ENCODE measurements around the gene LGALS7B. TPM values are rescaled to one million over a fixed set of nuclear protein-coding genes. Genes with fewer than 3 reads are reported as not detected.

Gene LGALS7B
- total RNA-seq: not detected in 2 replicates
- not detected for total RNA-seq (2013)
- not detected in 2 replicates for polyA plus RNA-seq
- not detected in 2 replicates for polyA minus RNA-seq

DNA sequence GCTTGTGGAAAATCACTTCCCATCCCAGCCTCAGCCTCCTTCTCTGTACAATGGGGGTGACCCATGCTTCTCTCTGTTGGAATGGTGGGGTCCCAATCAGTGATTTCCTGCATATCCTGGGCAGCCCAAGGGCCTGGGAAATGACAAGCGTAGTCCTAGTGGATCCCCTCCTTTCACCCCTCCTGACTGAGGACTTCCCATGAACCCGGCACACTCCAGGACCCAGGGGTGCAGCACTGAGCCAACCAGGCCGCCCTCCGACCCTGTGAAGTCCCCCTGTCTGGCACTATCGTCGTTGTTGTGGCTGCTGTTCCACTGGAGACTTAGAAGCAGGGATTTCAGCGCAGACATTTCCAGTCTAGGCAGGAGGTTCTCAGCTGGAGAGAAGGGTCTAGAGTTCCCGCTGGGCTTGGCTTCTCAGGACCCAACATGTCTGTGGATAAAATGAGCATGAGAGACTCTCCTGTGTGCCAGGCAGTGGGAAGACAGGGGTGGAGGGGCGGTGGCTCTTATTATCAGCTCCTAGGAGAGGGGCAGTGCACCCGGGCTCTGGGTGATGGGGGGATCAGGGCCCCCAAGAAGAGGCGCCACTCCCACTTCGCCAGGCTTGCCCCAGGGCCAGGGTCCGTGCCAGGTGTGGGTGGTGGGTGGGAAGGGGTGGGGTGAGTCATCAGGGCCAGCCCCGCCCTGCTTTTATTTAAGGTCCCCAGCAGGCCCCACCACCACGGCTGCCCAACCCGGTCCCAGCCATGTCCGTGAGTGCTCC, at the start of gene LGALS7B:
Gene LGALS7B, plus strand, starts transcription at position 723 of the 766 bp plus-strand sequence. Its CDS starts 27 bp downstream, at position 750.
- intact Hi-C loops (cut with micrococcal nuclease): no loop called here
- peaks cover 4% of the 10 kb centered on the region for H3K4me1 Mint-ChIP-seq
- CTCF ChIA-PET: no interaction called here

More for the DNA sequence above, at the start of gene LGALS7B:
- Histone ChIP-seq H3K9ac (ENCODE audit: low read length) (no peak within 1 kb of the TSS), H2AFZ (ENCODE audit: insufficient read depth, low read depth, low read length, poor library complexity, severe bottlenecking) (no peak within 1 kb of the TSS), H3K4me2 (replicated peaks; ENCODE audit: low read depth, low read length, poor library complexity, severe bottlenecking) (no peak within 1 kb of the TSS), H3K27ac (ENCODE audit: low read length in 2 of 2) (no peak within 1 kb of the TSS), H3K4me3 (ENCODE audit: control extremely low read depth in 1 of 5, extremely low read depth in 1 of 5, insufficient read depth in 1 of 5, low read depth in 2 of 5, low read length in 4 of 5) (no peak within 1 kb of the TSS), H3K4me1 (ENCODE audit: control insufficient read depth in 2 of 2, insufficient read depth in 2 of 2, low read length in 2 of 2) (peaks cover 4 to 8% of the 10 kb centered on the region in 2 donors), H3K27me3 (replicated peaks in 1 of 4; ENCODE audit: control extremely low read depth in 1 of 4, control insufficient read depth in 3 of 4, insufficient read depth in 4 of 4, low read length in 3 of 4) (no peaks in the 10 kb centered on the region), H3K36me3 (replicated peaks in 1 of 2; ENCODE audit: control extremely low read depth in 1 of 2, control insufficient read depth in 1 of 2, extremely low read depth in 1 of 2, insufficient read depth in 2 of 2, low read length in 1 of 2) (no peaks in the 10 kb centered on the region), H3K9me3 (ENCODE audit: control extremely low read depth in 1 of 3, control insufficient read depth in 2 of 3, insufficient read depth in 1 of 3, low read length in 2 of 3) (no peaks in the 10 kb centered on the region), H4K20me1 (ENCODE audit: control insufficient read depth, insufficient read depth, low read length, poor library complexity, severe bottlenecking) (no peaks in the 10 kb centered on the region), H3K79me2 (ENCODE audit: control insufficient read depth, insufficient read depth, low read length) (no peaks in the 10 kb centered on the region)
- no peak for DNase-seq
- Mint-ChIP-seq H3K27ac (peak within 1 kb of the TSS; percentile 53), H3K4me3 (no peak within 1 kb of the TSS), H3K27me3 (no peaks in the 10 kb centered on the region), H3K9me3 (ENCODE audit: insufficient read depth) (no peaks in the 10 kb centered on the region)
- 91% methylated on average over 10 of the region's 17 CpGs for WGBS (ENCODE audit: insufficient coverage)
- no peak for ATAC-seq (ENCODE audit: low read depth)
- POLR2A ChIA-PET: no interaction called here
- TF ChIP-seq, protein P1, sequence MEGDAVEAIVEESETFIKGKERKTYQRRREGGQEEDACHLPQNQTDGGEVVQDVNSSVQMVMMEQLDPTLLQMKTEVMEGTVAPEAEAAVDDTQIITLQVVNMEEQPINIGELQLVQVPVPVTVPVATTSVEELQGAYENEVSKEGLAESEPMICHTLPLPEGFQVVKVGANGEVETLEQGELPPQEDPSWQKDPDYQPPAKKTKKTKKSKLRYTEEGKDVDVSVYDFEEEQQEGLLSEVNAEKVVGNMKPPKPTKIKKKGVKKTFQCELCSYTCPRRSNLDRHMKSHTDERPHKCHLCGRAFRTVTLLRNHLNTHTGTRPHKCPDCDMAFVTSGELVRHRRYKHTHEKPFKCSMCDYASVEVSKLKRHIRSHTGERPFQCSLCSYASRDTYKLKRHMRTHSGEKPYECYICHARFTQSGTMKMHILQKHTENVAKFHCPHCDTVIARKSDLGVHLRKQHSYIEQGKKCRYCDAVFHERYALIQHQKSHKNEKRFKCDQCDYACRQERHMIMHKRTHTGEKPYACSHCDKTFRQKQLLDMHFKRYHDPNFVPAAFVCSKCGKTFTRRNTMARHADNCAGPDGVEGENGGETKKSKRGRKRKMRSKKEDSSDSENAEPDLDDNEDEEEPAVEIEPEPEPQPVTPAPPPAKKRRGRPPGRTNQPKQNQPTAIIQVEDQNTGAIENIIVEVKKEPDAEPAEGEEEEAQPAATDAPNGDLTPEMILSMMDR (IDR thresholded peaks at IDR 0.05): no peak
- TF ChIP-seq EZH2 (IDR thresholded peaks at IDR 0.05; ENCODE audit: borderline replicate concordance, insufficient read depth, low read depth, low read length, poor library complexity, severe bottlenecking): no peak

All from B cell (primary cell).